Stimulated activated CD8-positive, alpha-beta memory T cell treated with anti-CD3 and anti-CD28 coated beads, Interleukin-12 subunit alpha, Interleukin-12 subunit beta, amount 100 ng/mL, for 24 hours (primary cell): ENCODE results near the gene ALDH7A1.
"Not testable (repeated sequence)": the region's sequence is repeated elsewhere in the genome, so short reads cannot be mapped to it uniquely, and the experiment has no call there.

Source experiments
- DNase-seq: peaks from one replicate; pipeline ENCODE4 v3.0.0-alpha.2; 2020; ENCODE audit errors: extremely low read depth

Gene ALDH7A1

DNA sequence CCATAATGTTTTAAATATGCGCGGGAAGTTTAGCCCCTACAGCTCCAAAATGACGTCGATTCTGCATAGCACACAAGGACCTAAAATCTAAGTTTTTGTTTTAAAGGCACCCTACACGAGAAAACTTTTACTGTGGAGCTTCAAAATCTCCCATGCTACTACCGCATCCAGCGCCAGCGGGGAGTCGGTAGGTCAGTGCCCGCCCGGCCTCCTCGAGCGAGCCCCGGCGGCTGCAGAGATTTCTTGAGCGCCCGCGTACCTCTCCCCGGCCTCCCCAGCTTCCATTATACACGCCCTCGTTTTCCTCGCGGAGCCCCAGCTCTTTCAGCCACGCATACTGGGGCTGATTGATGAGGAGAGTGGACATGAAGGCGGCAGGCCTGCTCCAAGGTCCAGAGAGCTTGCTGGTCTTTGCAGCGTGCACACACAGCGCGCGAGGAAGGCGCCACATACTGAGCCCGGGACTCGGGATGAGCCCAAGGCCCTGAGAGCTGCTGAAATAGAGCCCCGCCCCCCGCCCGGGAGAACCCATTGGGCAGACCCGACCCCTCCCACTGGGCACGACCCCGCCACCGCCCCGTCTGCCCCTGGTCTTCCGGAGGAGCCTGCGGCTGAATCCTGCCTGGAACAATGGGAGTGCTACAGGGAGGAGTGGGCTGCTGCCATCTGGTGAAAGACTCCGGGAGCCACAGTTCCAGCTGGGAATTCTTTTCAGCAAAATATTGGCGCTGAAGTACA, at the start of gene ALDH7A1:
ALDH7A1 (minus strand) TSS at position 472 of the 738 bp plus-strand sequence; CDS start at position 451, 21 bp downstream.
- no peak for DNase-seq

DNA sequence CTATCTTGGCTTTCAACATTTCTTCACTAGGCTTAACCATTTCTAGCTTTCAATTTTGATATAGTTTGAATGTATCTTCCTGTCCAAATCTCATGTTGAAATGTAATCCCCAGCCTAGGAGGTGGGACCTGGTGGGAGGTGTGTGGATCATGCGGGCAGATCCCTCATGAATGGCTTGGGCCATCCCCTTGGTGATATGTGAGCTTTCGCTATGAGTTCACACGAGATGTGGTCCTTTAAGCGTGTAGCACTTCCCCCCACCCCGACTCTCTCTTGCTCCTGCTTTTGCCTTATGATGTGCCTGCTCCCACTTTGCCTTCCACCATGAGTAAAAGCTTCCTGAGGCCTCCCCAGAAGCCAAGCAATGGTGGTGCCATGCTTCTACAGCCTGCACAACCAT, 46.4 kb upstream of the ALDH7A1 start:
- DNase-seq = no peak

DNA sequence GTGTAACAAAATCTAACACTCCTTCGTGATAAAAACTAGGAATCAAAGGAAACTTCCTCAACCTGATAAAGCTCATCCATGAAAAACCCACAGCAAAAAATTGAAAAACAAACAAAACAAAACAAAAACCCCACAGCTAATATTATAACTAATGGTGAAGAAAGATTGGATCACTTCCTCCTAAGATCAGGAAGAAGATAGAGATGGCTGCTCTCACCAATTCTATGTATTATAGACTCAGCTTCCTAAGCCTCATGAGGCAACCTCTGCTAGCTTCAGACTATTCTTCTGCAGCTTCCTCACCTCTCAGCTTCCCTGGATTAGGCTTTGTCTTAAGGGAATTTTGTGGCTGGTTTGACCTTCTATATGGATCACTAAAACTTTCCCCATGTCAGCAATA, 45.8 kb upstream of the ALDH7A1 start:
- no peak for DNase-seq

DNA sequence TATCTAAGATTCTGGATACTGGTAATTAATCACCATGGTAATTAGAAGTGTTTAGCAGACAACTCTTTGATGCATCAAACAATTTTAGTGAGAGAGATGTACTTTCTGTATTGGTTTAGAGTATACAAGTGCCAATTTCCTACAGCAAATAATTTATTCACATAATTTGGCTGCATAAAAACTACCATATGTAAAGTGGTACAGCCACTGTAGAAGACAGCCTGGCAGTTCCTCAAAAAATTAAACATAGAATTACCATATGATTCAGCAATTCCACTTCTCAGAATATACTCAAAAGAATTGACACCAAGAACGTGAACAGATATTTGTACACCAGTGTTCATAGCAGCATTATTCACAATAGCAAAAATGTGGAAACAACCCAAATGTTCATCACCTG, 41.9 kb upstream of the ALDH7A1 start:
- DNase-seq = no peak

DNA sequence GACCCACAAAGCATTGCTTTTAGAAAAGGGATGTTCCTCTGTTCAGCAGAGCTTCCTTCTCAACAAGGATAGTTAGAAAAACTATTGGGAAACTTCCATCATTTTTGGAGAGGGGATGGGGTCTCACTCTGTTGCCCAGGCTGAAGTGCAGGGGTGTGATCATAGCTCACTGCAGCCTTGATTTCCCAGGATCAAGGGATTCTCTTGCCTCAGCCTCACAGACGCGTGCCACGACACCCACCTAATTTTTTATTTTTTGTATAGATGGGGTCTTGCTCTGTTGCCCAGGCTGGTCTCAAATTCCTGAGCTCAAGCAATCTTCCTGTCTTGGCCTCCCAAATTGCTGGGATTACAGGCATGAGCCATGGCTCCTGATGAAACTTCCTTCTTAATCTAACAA, 40.6 kb upstream of the ALDH7A1 start:
- no peak for DNase-seq

DNA sequence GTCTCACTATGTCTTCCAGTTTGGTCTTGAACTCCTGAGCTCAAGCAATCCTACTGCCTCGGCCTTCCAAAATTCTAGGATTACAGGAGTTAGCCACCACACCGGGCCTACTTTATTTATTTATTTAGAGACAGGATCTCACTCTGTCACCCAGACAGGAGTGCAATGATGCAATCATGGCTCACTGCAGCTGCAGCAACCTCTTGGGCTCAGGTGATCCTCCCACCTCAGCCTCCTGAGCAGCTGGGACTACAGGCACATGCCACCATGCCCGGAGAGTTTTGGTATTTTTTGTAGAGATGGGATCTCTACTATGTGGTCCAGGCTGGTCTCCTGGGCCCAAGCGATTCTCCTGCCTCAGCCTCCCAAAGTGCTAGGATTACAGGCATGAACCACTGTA, 38.5 kb upstream of the ALDH7A1 start:
- DNase-seq = no peak

DNA sequence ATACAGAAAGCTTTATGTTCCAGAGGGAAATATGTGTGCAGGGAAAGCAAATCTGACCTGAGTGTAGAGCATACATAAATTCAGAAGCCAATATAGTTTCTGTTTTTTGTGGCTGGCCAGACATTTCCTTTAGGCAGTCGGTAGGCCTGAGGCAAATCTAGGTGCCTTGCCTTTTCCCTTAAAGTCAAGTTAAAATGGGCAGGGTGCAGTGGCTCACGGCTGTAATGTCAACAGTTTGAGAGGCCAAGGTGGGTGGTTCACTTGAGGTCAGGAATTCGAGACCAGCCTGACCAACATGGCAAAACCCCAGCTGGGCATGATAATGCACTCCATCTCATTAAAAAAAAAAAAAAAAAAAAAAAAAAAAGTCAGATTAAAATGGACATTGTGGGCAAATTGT, 36.9 kb upstream of the ALDH7A1 start:
- no peak for DNase-seq

DNA sequence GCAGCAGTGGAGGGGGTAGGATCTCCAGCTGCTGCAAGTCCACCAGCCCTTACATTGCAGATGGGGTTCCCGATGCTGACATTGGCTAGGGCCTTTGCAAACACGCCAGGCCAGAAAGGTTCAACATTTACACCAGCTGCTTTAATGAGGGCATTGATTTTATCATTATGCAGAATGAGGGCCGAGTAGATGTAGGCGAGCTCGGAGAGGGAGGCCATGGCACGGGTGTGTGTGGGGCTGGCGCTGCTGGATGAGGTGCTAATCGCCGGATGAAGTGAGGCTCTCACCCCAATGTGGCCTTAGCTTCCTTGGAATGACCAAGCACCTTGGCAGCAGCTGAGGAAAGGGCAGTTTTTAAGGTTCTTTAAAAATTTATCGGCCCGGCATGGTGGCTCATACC, 33.1 kb upstream of the ALDH7A1 start:
- no peak for DNase-seq

DNA sequence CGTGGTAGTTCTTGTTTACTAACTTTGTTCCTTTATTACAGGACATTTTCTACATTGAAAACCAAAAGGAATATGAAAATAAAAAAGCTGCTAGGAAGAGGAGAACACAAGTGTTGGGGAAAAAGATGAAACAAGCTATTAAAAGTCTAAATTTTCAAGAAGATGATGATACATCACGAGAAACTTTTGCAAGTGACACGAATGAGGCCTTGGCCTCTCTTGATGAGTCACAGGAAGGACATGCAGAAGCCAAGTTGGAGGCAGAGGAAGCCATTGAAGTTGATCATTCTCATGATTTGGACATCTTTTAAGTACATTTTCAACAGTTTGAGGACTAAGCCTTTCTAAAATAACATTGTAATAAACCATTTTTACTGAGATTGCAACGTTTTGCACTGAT, 29.5 kb upstream of the ALDH7A1 start:
- DNase-seq = no peak

DNA sequence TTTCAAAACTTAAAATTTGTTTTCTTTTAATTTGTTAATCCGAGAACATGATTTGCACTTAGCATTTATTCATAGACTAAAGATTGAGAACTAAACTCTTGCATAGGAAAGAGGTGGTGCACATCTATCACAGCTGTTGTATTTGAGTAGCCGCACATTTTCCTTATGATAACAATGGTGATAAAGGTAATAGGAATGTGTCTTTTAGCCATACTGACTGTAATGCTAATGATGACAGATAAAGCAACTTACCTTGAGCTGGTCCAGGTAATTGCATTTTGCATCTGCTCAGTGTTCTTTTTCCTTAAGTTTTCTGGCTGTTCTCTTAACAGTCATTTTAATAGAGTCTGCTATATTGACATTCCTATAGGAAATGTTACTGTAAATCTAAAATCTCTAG, 24.8 kb upstream of the ALDH7A1 start:
- DNase-seq = no peak

DNA sequence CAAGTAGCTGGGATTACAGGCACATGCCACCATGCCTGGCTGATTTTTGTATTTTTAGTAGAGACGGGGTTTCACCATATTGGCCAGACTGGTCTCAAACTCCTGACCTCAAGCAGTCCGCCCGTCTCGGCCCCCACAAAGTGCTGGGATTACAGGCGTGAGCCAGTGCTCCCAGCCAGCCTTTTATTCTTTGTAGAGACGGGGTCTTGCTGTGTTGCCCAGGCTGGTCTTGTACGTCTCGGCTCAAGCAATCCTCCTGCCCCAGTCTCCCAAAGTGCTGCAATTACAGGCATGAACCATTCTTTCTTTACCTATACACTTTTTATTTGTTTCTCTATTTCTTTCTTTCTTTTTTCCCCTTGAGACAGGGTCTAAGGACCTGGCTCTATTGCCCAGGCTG, 22.6 kb upstream of the ALDH7A1 start:
- DNase-seq = not testable (repeated sequence)

DNA sequence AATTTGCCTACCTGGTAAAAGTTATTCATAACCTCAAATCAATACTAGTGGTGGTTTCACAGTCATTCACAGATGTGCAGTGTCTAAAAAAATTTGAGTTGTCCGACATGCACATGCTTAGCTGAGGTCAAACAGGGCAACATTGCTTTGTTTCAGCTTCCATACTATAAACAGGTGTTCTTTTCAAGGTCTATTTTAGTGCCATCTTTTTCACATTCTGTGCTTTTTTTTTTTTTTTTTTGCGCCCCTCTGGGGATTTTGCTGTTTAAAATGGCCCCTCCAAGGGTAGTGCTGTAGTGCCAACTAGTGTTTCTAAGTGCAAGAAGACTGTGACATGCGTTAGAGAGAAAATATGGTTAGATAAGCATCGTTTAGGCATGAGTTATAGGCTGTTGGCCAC, 20.3 kb upstream of the ALDH7A1 start:
- no peak for DNase-seq

DNA sequence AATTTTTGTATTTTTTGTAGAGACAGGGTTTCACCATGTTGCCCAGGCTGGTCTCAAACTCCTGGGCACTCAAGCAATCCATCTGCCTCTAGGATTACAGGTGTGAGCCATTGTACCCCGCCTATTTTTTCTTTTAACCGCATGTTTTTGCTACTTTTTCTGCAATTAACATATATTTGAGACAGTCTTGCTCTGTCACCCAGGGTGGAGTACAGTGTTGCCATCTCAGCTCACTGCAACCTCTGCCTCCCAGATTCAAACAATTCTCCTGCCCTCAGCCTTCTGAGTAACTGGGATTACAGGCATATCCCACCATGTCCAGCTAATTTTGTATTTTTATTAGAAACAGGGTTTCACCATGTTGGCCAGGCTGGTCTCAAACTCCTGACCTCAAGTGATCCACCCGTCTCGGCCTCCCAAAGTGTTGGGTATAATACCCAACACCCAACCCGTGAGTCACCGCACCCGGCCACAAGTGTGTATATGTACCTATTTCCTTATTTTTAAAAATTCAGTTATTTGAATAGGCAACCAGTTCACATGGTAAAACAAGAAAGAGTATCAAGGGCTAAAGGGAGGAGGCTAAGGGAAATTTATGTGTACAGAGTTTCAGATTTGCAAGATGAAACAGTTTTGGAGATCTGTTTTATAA, 19.0 kb upstream of the ALDH7A1 start:
- no peak for DNase-seq

DNA sequence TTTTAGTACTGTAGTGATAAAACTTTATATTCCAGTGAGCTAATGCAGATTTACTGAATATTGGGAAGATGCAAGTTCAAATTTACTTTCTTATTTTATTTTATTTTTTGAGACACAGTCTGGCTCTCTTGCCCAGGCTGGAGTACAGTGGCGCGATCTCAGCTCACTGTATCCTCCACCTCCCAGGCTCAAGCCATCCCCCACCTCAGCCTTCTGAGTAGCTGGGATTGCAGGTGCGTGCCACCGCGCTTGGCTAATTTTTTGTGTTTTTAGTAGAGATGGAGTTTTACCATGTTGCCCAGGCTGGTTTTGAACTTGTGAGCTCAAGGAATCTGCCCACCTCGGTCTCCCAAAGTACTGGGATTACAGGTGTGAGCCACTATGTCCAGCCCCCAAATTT, 15.6 kb upstream of the ALDH7A1 start:
- no peak for DNase-seq

DNA sequence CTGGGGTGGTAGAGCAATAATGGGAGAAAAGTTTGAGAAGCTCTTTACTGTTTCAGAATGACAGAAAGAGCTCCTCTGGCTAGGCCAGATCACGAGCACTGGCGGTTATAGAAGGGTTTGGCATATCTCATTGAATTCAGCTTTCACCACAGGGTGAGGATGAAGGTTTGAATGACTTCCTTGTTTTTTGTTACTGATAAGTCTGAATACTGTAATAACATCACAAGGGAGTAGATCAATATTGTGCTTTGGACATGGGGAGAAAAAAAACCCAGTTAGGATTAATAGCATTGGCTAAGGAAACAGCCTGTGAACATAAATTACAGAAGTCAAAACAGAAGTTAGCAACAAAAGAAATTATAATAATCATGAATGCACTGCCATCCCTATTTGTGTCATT, 15.1 kb upstream of the ALDH7A1 start:
- no peak for DNase-seq

DNA sequence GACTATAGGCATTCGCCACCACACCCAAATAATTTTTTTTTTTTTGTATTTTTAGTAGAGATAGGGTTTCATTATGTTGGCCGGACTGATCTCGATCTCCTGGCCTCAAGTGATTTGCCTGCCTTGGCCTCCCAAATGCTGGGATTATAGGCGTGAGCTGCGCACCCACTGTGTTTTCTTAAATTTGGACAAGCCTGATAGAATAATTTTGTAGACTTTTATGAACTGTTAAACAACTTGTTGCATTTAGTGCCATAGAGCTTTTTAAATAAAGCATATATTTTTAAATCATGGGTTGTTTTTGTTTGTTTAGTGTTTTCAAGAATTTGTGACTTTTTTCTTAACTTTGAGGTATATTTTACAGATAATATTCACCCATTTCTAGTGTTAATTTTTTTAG, 10.5 kb upstream of the ALDH7A1 start:
- DNase-seq = no peak

DNA sequence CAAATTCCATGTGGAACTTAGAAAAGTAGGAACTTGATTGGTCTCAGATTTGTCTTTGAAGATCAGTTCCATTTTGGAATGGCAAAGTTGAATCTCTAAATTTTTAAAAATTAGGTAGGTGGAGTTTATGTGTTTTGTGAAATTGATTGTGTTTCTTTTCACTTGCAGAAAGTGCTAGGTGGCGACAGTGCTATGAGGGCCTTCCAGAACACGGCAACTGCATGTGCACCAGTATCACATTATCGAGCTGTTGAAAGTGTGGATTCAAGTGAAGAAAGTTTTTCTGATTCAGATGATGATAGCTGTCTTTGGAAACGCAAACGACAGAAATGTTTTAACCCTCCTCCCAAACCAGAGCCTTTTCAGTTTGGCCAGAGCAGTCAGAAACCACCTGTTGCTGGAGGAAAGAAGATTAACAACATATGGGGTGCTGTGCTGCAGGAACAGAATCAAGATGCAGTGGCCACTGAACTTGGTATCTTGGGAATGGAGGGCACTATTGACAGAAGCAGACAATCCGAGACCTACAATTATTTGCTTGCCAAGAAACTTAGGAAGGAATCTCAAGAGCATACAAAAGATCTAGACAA, 8.5 kb upstream of the ALDH7A1 start:
- DNase-seq = no peak

DNA sequence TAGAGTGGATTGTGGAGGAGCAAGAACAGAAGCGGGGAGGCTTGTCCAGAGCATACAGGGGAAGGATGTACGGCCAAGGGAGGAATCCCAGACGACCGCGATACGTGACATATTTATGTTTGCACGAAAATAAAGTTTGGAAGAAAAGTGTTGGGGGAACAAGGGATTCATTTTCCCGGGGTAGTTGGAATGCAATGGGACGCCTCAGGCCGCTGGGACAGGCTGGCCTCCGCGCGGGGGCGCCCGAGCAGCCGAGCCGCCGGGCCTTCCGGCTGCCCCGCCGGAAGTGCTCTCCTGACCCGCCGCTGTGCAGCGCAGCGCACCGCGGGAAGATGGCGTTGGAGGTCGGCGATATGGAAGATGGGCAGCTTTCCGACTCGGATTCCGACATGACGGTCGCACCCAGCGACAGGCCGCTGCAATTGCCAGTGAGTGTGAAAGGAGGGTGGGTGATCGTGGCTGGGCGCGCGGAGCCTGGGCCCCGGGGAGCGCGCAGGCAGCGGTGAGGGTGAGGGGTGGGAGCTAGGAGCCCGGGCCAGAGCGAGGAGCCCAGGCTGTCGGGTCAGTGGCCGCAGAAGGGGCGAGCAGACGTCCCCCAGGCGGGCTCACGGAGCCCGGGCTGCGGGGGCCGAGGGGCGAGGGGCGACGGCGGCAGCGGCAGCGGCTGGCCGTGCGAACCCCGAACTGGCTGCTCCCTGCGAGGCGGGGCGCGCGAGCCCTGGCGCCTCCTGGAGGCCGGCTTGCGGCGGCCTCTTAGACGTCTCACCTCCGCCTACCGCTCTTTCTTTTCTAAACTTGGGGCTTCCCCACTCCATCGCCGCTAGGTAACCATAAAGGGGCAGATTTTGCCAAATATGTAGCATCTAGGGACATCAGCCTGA, 5.9 kb upstream of the ALDH7A1 start, which contains the start of gene PHAX:
PHAX (plus strand) TSS at position 317 of the 881 bp plus-strand sequence; CDS start at position 333, 16 bp downstream.
- DNase-seq = peak; percentile 39

DNA sequence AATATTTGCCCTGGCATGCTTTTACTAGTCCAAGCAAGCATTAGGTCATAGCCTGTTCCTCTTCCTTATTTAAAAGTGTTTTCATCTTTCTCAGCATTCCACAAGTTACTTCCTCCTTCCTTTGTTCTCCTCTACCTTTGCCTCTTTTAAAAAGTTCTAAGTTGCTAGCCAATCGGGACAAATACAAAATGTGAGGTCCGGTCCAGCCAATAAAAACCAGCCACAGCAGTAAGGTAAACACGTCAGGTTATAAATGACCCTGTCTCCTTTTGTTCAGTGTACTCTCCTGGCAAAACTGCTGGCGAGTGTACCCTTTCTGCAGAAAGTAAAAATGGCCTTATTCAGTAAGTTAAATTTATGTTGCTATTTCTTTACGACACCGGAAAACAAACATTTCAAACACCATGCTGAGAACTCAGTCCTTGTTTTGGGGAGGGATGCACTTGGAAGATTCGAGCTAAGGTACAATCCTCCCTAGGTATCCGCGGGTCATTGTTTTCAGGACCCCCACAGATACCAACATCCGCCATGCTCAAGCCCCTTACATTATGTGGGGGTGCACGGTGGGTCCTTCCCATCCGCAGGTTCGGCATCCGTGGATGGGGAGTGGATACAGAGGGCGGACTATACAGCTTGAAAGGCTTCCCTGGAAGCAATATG, 5.1 kb upstream of the ALDH7A1 start:
- DNase-seq = not testable (repeated sequence)

DNA sequence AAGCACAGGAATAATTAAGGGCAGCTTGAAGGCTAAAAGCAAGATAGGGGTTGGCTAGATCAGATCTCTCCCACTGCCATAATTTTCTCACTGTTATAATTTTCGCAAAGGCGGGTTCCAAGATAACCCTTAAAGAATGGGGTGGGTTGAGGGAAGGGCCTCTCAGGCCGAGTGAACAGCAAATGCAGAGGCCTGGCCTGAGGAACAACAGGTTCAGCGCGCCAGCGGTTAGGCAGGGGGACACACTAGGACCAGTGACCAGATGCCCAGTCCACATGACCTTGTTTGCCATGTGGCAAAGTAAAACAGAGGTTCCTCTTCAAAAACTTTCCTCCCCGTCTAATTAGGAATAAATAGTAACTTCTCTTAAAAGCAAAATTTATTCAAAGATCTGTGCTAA, 4.5 kb upstream of the ALDH7A1 start:
- no peak for DNase-seq

DNA sequence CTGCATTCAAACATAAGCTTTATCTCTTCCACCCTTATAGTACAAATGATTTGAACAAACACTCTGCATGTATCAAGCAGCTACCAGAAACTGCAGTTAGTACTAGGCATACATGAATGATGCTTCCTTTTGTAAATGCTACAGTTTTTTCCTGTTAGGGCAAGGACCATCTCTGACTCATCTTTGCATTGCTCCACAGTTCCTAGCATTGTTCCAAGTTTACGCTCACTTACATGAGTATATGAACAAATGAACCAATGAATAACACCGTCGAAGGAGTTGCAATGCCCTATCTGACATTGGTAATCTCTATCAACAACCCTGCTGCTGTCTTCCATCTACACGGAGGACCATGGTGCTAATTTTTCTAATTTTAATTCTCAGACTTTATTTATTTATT, 2.1 kb upstream of the ALDH7A1 start:
- DNase-seq = no peak
